ENCODE data around the gene FOXK2. TPM values are rescaled to one million over a fixed set of nuclear protein-coding genes. Genes with fewer than 3 reads are reported as not detected.

Gene FOXK2
- polyA plus RNA-seq, 2 of the 4 experiments (the other 2 are of a cell fraction), result 34.8 to 39.2 TPM

DNA sequence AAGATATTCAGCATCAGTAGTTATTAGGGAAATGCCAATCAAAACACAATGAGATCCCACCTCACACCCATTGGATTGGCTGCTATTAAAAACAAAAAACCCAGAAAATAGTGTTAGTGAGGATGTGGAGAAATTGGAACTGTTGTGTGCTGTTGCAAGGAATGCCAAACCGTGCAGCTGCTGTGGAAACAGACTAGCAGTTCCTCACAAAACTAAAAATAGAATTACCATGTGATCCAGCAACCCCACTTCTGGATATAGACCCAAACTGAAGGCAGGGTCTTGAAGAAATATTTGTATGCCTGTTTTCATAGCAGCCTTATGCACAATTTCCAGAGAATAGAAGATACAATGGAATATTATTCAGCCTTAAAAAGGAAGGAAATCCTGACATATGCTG lies 46.0 kb downstream of the FOXK2 start:
- ATAC-seq (no peak), FAIRE-seq (no peak), DNase-seq (ENCODE audit: low read depth in 1 of 2, low spot score in 1 of 2) (no peak)
- POLR2A ChIA-PET, result no interaction called here
- no peak overlapping the region for H3K4me2 ChIP-seq
- H3K9me3 ChIP-seq, result no peaks in the 10 kb centered on the region
- no peak overlapping the region for H3K4me3 ChIP-seq
- H3K4me1 ChIP-seq, result peaks cover 61% of the 10 kb centered on the region
- H3K27ac ChIP-seq, result no peak overlapping the region
- CTCF ChIA-PET, result interaction anchor here (3.5 kb wide), 1 partner anchor 12 kb away, joined by 24 read pairs; no protein-coding TSS in a partner anchor
- 95% methylated on average over 1 of the region's 1 CpG for WGBS (ENCODE audit: missing lambda C conversion rate)
- no peak for TF ChIP-seq SREBF2 (IDR thresholded peaks at IDR 0.05)
- TF ChIP-seq, protein P1, sequence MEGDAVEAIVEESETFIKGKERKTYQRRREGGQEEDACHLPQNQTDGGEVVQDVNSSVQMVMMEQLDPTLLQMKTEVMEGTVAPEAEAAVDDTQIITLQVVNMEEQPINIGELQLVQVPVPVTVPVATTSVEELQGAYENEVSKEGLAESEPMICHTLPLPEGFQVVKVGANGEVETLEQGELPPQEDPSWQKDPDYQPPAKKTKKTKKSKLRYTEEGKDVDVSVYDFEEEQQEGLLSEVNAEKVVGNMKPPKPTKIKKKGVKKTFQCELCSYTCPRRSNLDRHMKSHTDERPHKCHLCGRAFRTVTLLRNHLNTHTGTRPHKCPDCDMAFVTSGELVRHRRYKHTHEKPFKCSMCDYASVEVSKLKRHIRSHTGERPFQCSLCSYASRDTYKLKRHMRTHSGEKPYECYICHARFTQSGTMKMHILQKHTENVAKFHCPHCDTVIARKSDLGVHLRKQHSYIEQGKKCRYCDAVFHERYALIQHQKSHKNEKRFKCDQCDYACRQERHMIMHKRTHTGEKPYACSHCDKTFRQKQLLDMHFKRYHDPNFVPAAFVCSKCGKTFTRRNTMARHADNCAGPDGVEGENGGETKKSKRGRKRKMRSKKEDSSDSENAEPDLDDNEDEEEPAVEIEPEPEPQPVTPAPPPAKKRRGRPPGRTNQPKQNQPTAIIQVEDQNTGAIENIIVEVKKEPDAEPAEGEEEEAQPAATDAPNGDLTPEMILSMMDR (IDR thresholded peaks at IDR 0.05), result no peak
- no peak for TF ChIP-seq CBX2 (IDR thresholded peaks at IDR 0.05; ENCODE audit: borderline replicate concordance, low read depth)
- no peak for TF ChIP-seq KDM5A (IDR thresholded peaks at IDR 0.05)
- TF ChIP-seq GATA3 (IDR thresholded peaks at IDR 0.05; ENCODE audit: borderline replicate concordance), result no peak
- TF ChIP-seq RARB (CRISPR knock-in tag; IDR thresholded peaks at IDR 0.05), result no peak
- no peak for TF ChIP-seq ZC3H11A (IDR thresholded peaks at IDR 0.05)
- no peak for TF ChIP-seq CHD4 (IDR thresholded peaks at IDR 0.05; ENCODE audit: borderline replicate concordance)
- TF ChIP-seq SMC3 (IDR thresholded peaks at IDR 0.05), result no peak
- TF ChIP-seq, protein P2, sequence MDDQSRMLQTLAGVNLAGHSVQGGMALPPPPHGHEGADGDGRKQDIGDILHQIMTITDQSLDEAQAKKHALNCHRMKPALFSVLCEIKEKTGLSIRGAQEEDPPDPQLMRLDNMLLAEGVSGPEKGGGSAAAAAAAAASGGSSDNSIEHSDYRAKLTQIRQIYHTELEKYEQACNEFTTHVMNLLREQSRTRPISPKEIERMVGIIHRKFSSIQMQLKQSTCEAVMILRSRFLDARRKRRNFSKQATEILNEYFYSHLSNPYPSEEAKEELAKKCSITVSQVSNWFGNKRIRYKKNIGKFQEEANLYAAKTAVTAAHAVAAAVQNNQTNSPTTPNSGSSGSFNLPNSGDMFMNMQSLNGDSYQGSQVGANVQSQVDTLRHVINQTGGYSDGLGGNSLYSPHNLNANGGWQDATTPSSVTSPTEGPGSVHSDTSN (IDR thresholded peaks at IDR 0.05), result no peak
- TF ChIP-seq KDM1A (IDR thresholded peaks at IDR 0.05; ENCODE audit: low read depth), result no peak
- TF ChIP-seq ESRRA (IDR thresholded peaks at IDR 0.05; ENCODE audit: borderline replicate concordance, low read length), result no peak
- no peak for TF ChIP-seq CHD2 (IDR thresholded peaks at IDR 0.05; ENCODE audit: low read length, partially characterized antibody)

DNA sequence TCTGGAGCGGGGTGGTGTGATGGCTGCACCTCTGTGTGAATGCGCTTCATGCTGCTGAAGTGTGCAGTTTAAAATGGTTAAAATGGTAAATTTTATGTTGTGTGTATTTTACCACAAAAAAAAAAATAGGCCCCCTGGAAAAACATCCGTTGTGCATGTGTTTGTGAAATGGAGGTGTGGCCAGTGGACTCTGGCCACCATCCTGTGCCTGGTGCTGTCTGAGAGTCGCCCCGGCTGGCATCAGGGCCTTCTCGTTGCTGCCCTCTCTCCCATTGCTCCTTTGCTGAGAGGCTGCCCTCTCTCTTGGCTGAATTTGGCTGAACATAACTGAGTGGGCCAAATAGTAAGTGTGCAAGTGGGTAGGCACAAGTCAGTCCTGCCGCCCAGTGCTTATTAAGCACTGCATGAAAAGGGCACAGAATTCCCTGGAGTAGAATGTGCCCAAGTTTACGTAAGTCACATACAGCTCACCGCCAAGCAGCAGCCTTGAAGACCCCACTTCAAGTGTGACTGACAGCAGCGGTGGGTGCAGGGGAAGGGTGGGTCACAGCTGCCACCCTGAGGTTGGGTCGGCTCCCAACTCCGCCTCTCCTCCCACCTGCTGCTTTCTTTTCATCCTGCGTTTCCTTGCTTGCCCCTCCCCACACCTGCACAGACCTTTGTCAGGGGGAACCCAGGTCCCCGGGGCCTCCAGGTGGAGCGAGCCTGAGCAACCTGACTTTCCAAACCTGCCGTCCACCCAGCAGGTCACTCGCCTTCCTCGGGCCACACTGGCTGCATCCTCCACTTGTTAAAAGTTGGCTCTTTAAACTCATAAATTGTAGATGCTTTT lies 46.8 kb downstream of the FOXK2 start:
- 87% methylated on average over 18 of the region's 18 CpGs for WGBS (ENCODE audit: missing lambda C conversion rate)
- H3K27ac ChIP-seq, result no peak overlapping the region
- ChIA-PET POLR2A (no interaction called here), CTCF (interaction anchor here (3.5 kb wide), 1 partner anchor 12 kb away, joined by 24 read pairs; no protein-coding TSS in a partner anchor)
- H3K4me1 ChIP-seq, result peaks cover 53% of the 10 kb centered on the region
- H3K4me3 ChIP-seq, result no peak overlapping the region
- FAIRE-seq (no peak), DNase-seq (ENCODE audit: low read depth in 1 of 2, low spot score in 1 of 2) (no peak), ATAC-seq (0 out of 6 replicates have a peak, but pooled peaks of 1 of the 2 experiments have one; percentile 17)
- H3K9me3 ChIP-seq, result no peaks in the 10 kb centered on the region
- TF ChIP-seq, protein P3, sequence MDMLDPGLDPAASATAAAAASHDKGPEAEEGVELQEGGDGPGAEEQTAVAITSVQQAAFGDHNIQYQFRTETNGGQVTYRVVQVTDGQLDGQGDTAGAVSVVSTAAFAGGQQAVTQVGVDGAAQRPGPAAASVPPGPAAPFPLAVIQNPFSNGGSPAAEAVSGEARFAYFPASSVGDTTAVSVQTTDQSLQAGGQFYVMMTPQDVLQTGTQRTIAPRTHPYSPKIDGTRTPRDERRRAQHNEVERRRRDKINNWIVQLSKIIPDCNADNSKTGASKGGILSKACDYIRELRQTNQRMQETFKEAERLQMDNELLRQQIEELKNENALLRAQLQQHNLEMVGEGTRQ (IDR thresholded peaks at IDR 0.05), result no peak
- H3K4me2 ChIP-seq, result no peak overlapping the region

DNA sequence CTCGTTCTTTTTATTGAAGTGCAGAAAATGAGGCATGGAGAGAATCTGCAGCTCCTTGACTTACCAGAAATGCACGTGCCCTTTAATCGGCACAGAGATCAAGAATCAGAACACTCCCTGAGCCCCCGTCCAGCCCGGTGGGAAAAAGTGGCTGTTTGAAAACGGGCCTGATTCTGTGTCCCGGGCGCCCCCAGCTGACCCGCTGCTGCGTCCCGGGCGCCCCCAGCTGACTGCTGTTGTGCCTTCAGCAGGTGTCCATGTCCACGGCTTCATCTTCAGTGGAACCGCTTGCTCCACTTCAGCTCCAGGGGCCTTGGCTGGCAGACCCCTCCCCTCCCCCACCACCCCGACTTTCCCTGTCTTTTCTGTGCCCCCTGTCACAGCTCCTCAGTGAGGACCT lies 47.8 kb downstream of the FOXK2 start:
- Histone ChIP-seq H3K9me3 (no peaks in the 10 kb centered on the region), H3K27ac (no peak overlapping the region), H3K4me3 (no peak overlapping the region), H3K4me2 (no peak overlapping the region), H3K4me1 (peaks cover 43% of the 10 kb centered on the region)
- ATAC-seq, result no peak
- 95% methylated on average over 15 of the region's 15 CpGs for WGBS (ENCODE audit: missing lambda C conversion rate)
- ChIA-PET CTCF (interaction anchor here (0.7 to 3.5 kb wide), 4 partner anchors 13 to 31 kb away, joined by 3 to 24 read pairs (median 4); no protein-coding TSS in a partner anchor), POLR2A (no interaction called here)
- no peak for TF ChIP-seq EP300 (IDR thresholded peaks at IDR 0.05)
- TF ChIP-seq CBX8 (IDR thresholded peaks at IDR 0.05), result no peak
- no peak for TF ChIP-seq MYC (IDR thresholded peaks at IDR 0.05; ENCODE audit: borderline replicate concordance, low read length)
- TF ChIP-seq ZNF302 (CRISPR knock-in tag; IDR thresholded peaks at IDR 0.05), result no peak
- TF ChIP-seq NR3C1 (IDR thresholded peaks at IDR 0.05), result no peak
- TF ChIP-seq CEBPB (IDR thresholded peaks at IDR 0.05), result no peak
- TF ChIP-seq, protein P3 (IDR thresholded peaks at IDR 0.05), result no peak
- no peak for TF ChIP-seq HEYL (CRISPR knock-in tag; IDR thresholded peaks at IDR 0.05)
- FAIRE-seq, result no peak
- no peak for DNase-seq (ENCODE audit: low read depth in 1 of 2, low spot score in 1 of 2)
